ENCODE results near the gene MUCL1. TPM values are rescaled to one million over a fixed set of nuclear protein-coding genes. Genes with fewer than 3 reads are reported as not detected.
"Not testable (repeated sequence)": the region's sequence is repeated elsewhere in the genome, so short reads cannot be mapped to it uniquely, and the experiment has no call there.

MUCL1 gene
- total RNA-seq, 1 experiment from 2014 or later, result not detected

DNA sequence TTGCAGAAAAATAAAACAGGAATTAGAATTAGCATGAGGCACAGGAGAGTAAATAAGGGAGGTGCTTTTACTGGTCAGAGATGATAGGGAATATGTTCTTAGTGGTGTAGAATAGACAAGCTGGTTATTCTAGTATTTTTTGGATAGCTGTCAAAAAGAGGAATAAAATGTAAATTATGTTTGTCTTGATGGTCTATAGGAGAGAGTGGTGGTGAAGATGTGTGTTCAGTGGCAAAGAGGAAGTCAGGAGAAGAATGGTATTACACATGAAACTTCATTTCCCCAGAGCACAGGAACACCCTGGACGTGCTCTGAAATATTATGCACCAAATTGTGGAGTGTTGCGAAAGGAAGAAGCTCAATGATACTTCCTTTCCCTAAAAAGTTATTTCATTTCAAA lies 27.8 kb downstream of the MUCL1 start:
- no peak for DNase-seq
- H3K23ac ChIP-seq (ENCODE audit: insufficient read length, low read depth, low read length), result no peak overlapping the region
- no CpG with 5 or more reads among the region's 2 CpGs for WGBS (ENCODE audit: extremely low coverage, insufficient read length, low lambda C conversion rate)
- H2BK5ac ChIP-seq (ENCODE audit: insufficient read length, low read length), result no peak overlapping the region
- no peaks in the 10 kb centered on the region for H4K20me1 ChIP-seq (ENCODE audit: control insufficient read depth, insufficient read depth, insufficient read length)
- Mint-ChIP-seq H3K36me3 (ENCODE audit: insufficient read depth in 1 of 3, low read depth in 3 of 3) (no peaks in the 10 kb centered on the region), H3K4me1 (no peaks in the 10 kb centered on the region), H3K27me3 (ENCODE audit: low read depth) (no peaks in the 10 kb centered on the region; the same call in 1 of the 2 replicates), H3K9me3 (no peaks in the 10 kb centered on the region; a peak in 2 of 5 replicates), H3K27ac (no peak overlapping the region), H3K4me3 (no peak overlapping the region)
- H2AK5ac ChIP-seq (ENCODE audit: insufficient read length, low read length), result no peak overlapping the region
- no peak overlapping the region for H2BK15ac ChIP-seq (ENCODE audit: low read depth, low read length)
- TF ChIP-seq, protein P1, sequence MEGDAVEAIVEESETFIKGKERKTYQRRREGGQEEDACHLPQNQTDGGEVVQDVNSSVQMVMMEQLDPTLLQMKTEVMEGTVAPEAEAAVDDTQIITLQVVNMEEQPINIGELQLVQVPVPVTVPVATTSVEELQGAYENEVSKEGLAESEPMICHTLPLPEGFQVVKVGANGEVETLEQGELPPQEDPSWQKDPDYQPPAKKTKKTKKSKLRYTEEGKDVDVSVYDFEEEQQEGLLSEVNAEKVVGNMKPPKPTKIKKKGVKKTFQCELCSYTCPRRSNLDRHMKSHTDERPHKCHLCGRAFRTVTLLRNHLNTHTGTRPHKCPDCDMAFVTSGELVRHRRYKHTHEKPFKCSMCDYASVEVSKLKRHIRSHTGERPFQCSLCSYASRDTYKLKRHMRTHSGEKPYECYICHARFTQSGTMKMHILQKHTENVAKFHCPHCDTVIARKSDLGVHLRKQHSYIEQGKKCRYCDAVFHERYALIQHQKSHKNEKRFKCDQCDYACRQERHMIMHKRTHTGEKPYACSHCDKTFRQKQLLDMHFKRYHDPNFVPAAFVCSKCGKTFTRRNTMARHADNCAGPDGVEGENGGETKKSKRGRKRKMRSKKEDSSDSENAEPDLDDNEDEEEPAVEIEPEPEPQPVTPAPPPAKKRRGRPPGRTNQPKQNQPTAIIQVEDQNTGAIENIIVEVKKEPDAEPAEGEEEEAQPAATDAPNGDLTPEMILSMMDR (conservative IDR thresholded peaks at IDR 0.05), result no peak
- no peaks in the 10 kb centered on the region for H3K4me1 ChIP-seq (ENCODE audit: insufficient read depth, low read length)
- H3K18ac ChIP-seq (ENCODE audit: insufficient read length, low read depth, low read length), result no peak overlapping the region
- H3K27ac ChIP-seq (ENCODE audit: insufficient read length, low read depth, low read length), result no peak overlapping the region
- no peaks in the 10 kb centered on the region for H3K23me2 ChIP-seq (ENCODE audit: insufficient read length, low read depth, low read length, poor library complexity, severe bottlenecking)
- H3K9me3 ChIP-seq (ENCODE audit: control insufficient read depth, low read depth, low read length), result no peaks in the 10 kb centered on the region
- H2BK12ac ChIP-seq (ENCODE audit: insufficient read length, low read depth, low read length), result no peak overlapping the region
- H2BK20ac ChIP-seq (ENCODE audit: low read depth, low read length, poor library complexity, severe bottlenecking), result no peak overlapping the region
- H3K4ac ChIP-seq (ENCODE audit: low read depth, low read length), result no peak overlapping the region
- H2BK120ac ChIP-seq (ENCODE audit: low read depth, low read length, poor library complexity, severe bottlenecking), result no peak overlapping the region
- no peaks in the 10 kb centered on the region for H3K27me3 ChIP-seq (ENCODE audit: insufficient read depth, low read length)
- H3K4me2 ChIP-seq (ENCODE audit: insufficient read depth, insufficient read length, low read length), result no peak overlapping the region
- no peaks in the 10 kb centered on the region for H3K79me1 ChIP-seq (ENCODE audit: insufficient read depth, low read depth, low read length, poor library complexity, severe bottlenecking)
- H3T11ph ChIP-seq (ENCODE audit: low read length), result no peak overlapping the region
- no peak overlapping the region for H4K5ac ChIP-seq (ENCODE audit: insufficient read length, low read depth, low read length)
- no peak overlapping the region for H4K8ac ChIP-seq (replicated peaks; ENCODE audit: insufficient read length, low read depth, low read length)
- no peaks in the 10 kb centered on the region for H3K79me2 ChIP-seq (ENCODE audit: insufficient read depth, low read length)
- H3K56ac ChIP-seq (ENCODE audit: insufficient read length, low read depth, low read length), result no peak overlapping the region
- H3K14ac ChIP-seq (ENCODE audit: insufficient read depth, low read length), result no peak overlapping the region
- H4K91ac ChIP-seq (ENCODE audit: insufficient read length, low read depth, low read length), result no peak overlapping the region
- H3K9ac ChIP-seq (ENCODE audit: extremely low read depth, insufficient read length, low read length), result no peak overlapping the region
- no peak overlapping the region for H2AFZ ChIP-seq (ENCODE audit: low read length)

DNA sequence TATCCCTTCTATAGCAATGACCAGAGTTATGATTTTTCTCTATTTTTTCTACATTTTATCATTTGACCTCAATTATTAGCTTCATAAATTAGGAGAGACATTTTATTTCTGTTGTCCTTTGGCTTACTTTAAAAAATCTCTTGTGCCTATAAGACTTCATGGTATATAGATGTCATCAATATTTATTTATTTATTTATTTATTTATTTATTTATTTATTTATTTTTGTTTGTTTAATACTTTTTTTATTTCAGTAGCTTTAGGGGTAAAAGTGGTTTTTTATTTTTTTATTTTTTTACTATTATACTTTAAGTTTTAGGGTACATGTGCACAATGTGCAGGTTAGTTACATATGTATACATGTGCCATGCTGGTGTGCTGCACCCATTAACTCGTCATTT lies 28.3 kb downstream of the MUCL1 start:
- H3K79me1 ChIP-seq (ENCODE audit: insufficient read depth, low read depth, low read length, poor library complexity, severe bottlenecking); H2BK12ac ChIP-seq (ENCODE audit: insufficient read length, low read depth, low read length); H4K91ac ChIP-seq (ENCODE audit: insufficient read length, low read depth, low read length); H3K4me1 Mint-ChIP-seq; H3T11ph ChIP-seq (ENCODE audit: low read length); H2AK5ac ChIP-seq (ENCODE audit: insufficient read length, low read length); H4K5ac ChIP-seq (ENCODE audit: insufficient read length, low read depth, low read length); H2AFZ ChIP-seq (ENCODE audit: low read length); H4K8ac ChIP-seq (replicated peaks; ENCODE audit: insufficient read length, low read depth, low read length); H3K27ac Mint-ChIP-seq; H3K27me3 ChIP-seq (ENCODE audit: insufficient read depth, low read length); H3K14ac ChIP-seq (ENCODE audit: insufficient read depth, low read length); H3K4ac ChIP-seq (ENCODE audit: low read depth, low read length); H3K18ac ChIP-seq (ENCODE audit: insufficient read length, low read depth, low read length); H3K4me1 ChIP-seq (ENCODE audit: insufficient read depth, low read length); H4K20me1 ChIP-seq (ENCODE audit: control insufficient read depth, insufficient read depth, insufficient read length); H2BK120ac ChIP-seq (ENCODE audit: low read depth, low read length, poor library complexity, severe bottlenecking); H2BK5ac ChIP-seq (ENCODE audit: insufficient read length, low read length); H2BK15ac ChIP-seq (ENCODE audit: low read depth, low read length); H3K9me3 ChIP-seq (ENCODE audit: control insufficient read depth, low read depth, low read length); H3K27me3 Mint-ChIP-seq (ENCODE audit: low read depth); H3K79me2 ChIP-seq (ENCODE audit: insufficient read depth, low read length); H2BK20ac ChIP-seq (ENCODE audit: low read depth, low read length, poor library complexity, severe bottlenecking); H3K4me2 ChIP-seq (ENCODE audit: insufficient read depth, insufficient read length, low read length); H3K4me3 Mint-ChIP-seq; H3K27ac ChIP-seq (ENCODE audit: insufficient read length, low read depth, low read length); H3K23ac ChIP-seq (ENCODE audit: insufficient read length, low read depth, low read length); H3K56ac ChIP-seq (ENCODE audit: insufficient read length, low read depth, low read length); H3K9me3 Mint-ChIP-seq; H3K9ac ChIP-seq (ENCODE audit: extremely low read depth, insufficient read length, low read length); H3K36me3 Mint-ChIP-seq (ENCODE audit: insufficient read depth in 1 of 3, low read depth in 3 of 3); DNase-seq; H3K23me2 ChIP-seq (ENCODE audit: insufficient read length, low read depth, low read length, poor library complexity, severe bottlenecking): not testable (repeated sequence)
- WGBS (ENCODE audit: extremely low coverage, insufficient read length, low lambda C conversion rate), result no CpG with 5 or more reads among the region's 1 CpG
